Dermis blood vessel endothelial cell (primary cell): ENCODE measurements around the gene NOTCH2. TPM values are rescaled to one million over a fixed set of nuclear protein-coding genes. Genes with fewer than 3 reads are reported as not detected.
A peak's percentile ranks its signal among the peaks of the same experiment; 100 is the strongest.

ENCODE experiments used
- DNase-seq: peaks from one replicate; pipeline ENCODE4 v3.0.0; 2010
- total RNA-seq: library from RNA; depleted of rRNA; stranded (reverse); fragments of >200 nt; gene quantifications from 2 replicates; pipeline ENCODE4 v1.2.3, GENCODE V29; 2014

Gene NOTCH2
- total RNA-seq, 1 donor from 2014 or later, result 12.8 TPM

- DNase-seq, result no peak
Observed at GRCh38 chr1:119871881-119872280, 197.6 kb downstream of the NOTCH2 start.

GRCh38 chr1:119870917-119871596 is 198.4 kb downstream of the NOTCH2 start:
- DNase-seq, result peak; percentile 72

- DNase-seq, result no peak
Observed at GRCh38 chr1:119869995-119870394, 199.5 kb downstream of the NOTCH2 start.

GRCh38 chr1:119868176-119868575 is 201.3 kb downstream of the NOTCH2 start:
- no peak for DNase-seq

- no peak for DNase-seq
Observed at GRCh38 chr1:119866451-119866850, 203.0 kb downstream of the NOTCH2 start.

GRCh38 chr1:119865627-119866026 is 203.8 kb downstream of the NOTCH2 start:
- no peak for DNase-seq

GRCh38 chr1:119862276-119862675 is 207.2 kb downstream of the NOTCH2 start:
- DNase-seq, result no peak

Other genes starting within 250 kb of the NOTCH2 start
- gene ADAM30, start 173.1 kb downstream of the NOTCH2 start, total RNA-seq, result not detected in 2 replicates
- gene SEC22B, start 106.9 kb upstream of the NOTCH2 start, total RNA-seq, result 22.1 and 22.4 TPM in 2 replicates